ENCODE measurements around the gene IL1RAP. TPM values are rescaled to one million over a fixed set of nuclear protein-coding genes. Genes with fewer than 3 reads are reported as not detected.

Gene IL1RAP
- total RNA-seq, 1 donor from 2014 or later: 17.3 TPM

- no peak for DNase-seq
Observed at GRCh38 chr3:190542846-190543245, 29.0 kb downstream of the IL1RAP start.

GRCh38 chr3:190543671-190544070 lies 29.8 kb downstream of the IL1RAP start:
- DNase-seq: no peak

GRCh38 chr3:190545191-190545590 lies 31.3 kb downstream of the IL1RAP start:
- no peak for DNase-seq

- no peak for DNase-seq
Observed at GRCh38 chr3:190546881-190547510, 33.1 kb downstream of the IL1RAP start.

GRCh38 chr3:190548031-190548656 lies 34.3 kb downstream of the IL1RAP start:
- DNase-seq: no peak

- no peak for DNase-seq
Observed at GRCh38 chr3:190552021-190552420, 38.1 kb downstream of the IL1RAP start.

GRCh38 chr3:190552969-190553759 lies 39.3 kb downstream of the IL1RAP start:
- no peak for DNase-seq

GRCh38 chr3:190554197-190554596 lies 40.3 kb downstream of the IL1RAP start:
- DNase-seq: no peak

GRCh38 chr3:190556351-190556750 lies 42.5 kb downstream of the IL1RAP start:
- no peak for DNase-seq

- no peak for DNase-seq
Observed at GRCh38 chr3:190557296-190557695, 43.4 kb downstream of the IL1RAP start.

GRCh38 chr3:190558316-190558715 lies 44.4 kb downstream of the IL1RAP start:
- no peak for DNase-seq

- no peak for DNase-seq
Observed at GRCh38 chr3:190558796-190559195, 44.9 kb downstream of the IL1RAP start.

GRCh38 chr3:190560013-190560895 lies 46.4 kb downstream of the IL1RAP start:
- no peak for DNase-seq

- no peak for DNase-seq
Observed at GRCh38 chr3:190562866-190563510, 49.1 kb downstream of the IL1RAP start.

- no peak for DNase-seq
Observed at GRCh38 chr3:190564175-190564574, 50.3 kb downstream of the IL1RAP start.

- DNase-seq: no peak
Observed at GRCh38 chr3:190566043-190566933, 52.4 kb downstream of the IL1RAP start.

- DNase-seq: no peak
Observed at GRCh38 chr3:190568036-190568435, 54.2 kb downstream of the IL1RAP start.

- DNase-seq: no peak
Observed at GRCh38 chr3:190574473-190574872, 60.6 kb downstream of the IL1RAP start.

GRCh38 chr3:190575437-190576185 lies 61.7 kb downstream of the IL1RAP start:
- DNase-seq: no peak

GRCh38 chr3:190577225-190577624 lies 63.3 kb downstream of the IL1RAP start:
- no peak for DNase-seq
